Subcutaneous adipose tissue (tissue), 4 donors: Measurements from ENCODE around the gene NOS1AP. TPM values are rescaled to one million over a fixed set of nuclear protein-coding genes. Genes with fewer than 3 reads are reported as not detected.

Experiments
- total RNA-seq, 4 donors: library from RNA; depleted of rRNA; stranded (reverse); fragments of >200 nt; gene quantifications; one replicate each; pipeline ENCODE4 v1.1.0, GENCODE V29; 2016
- TF ChIP-seq, protein P1 (sequence below): fragments of 450-650 bp; IDR thresholded peaks from one replicate; pipeline ENCODE4 v1.5.1; 2016; ENCODE audit warnings: low read depth, mild to moderate bottlenecking, control low read depth, antibody characterized with exemption, moderate library complexity

The NOS1AP gene
- total RNA-seq, 4 donors from 2014 or later = 0.51 to 5.1 (median 0.96) TPM

DNA sequence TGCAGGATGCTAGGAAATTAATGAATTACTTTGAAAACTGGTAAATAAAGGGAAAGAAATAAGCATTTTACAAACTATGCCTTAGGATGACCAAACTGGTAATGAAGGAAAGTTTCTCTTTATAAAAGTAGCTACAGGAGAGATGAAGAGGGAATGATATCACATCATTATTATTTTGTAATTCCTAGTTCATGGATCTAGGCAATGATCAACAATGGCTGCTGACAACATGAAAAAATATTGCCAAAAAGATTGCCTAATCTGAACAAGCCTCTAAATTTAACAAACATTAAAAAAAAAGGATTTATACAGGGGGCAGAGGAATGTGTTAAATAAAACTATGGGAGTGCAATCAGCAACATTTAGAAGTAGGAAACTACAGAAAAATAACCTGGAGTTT, 38.9 kb downstream of the NOS1AP start:
- TF ChIP-seq, protein P1, sequence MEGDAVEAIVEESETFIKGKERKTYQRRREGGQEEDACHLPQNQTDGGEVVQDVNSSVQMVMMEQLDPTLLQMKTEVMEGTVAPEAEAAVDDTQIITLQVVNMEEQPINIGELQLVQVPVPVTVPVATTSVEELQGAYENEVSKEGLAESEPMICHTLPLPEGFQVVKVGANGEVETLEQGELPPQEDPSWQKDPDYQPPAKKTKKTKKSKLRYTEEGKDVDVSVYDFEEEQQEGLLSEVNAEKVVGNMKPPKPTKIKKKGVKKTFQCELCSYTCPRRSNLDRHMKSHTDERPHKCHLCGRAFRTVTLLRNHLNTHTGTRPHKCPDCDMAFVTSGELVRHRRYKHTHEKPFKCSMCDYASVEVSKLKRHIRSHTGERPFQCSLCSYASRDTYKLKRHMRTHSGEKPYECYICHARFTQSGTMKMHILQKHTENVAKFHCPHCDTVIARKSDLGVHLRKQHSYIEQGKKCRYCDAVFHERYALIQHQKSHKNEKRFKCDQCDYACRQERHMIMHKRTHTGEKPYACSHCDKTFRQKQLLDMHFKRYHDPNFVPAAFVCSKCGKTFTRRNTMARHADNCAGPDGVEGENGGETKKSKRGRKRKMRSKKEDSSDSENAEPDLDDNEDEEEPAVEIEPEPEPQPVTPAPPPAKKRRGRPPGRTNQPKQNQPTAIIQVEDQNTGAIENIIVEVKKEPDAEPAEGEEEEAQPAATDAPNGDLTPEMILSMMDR = no peak

DNA sequence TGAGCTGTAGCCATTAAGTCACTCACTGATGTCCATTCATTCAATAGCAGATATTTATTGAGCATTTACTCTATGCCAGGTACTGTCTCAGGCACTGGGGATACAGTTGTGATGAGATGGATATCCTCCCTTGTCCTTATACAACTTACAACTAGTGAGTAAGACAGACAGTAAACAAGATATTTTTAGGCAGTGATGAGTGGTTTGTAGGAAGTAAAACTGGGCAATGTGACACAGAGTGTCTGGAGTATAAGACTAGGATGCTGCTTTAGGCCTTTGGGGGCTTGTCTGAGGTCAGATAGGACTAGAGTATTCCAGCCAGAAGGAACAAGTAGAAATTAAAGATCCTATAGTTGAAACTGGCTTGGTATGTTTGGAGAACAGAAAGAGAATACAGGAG, 41.4 kb downstream of the NOS1AP start:
- TF ChIP-seq, protein P1 = no peak

DNA sequence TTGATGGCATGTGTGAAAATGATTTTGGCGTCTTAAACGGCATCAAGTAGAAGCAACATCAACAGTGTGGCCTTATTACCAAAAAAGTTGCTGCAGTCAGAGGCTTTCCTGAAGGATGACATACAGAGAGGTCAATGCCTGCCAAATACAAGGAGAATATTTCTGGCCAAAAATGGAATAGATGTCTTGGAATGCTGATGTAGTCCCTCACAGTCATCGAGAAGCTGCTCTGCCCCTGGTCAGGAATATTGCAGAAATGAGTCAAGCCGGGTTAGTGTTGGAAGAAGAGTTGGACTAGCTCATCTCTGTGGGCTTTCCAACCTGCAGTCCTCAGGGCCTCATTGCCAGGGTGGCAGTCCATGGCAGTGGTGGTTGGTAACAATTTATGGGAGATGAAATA, 42.1 kb downstream of the NOS1AP start:
- TF ChIP-seq, protein P1 = no peak

DNA sequence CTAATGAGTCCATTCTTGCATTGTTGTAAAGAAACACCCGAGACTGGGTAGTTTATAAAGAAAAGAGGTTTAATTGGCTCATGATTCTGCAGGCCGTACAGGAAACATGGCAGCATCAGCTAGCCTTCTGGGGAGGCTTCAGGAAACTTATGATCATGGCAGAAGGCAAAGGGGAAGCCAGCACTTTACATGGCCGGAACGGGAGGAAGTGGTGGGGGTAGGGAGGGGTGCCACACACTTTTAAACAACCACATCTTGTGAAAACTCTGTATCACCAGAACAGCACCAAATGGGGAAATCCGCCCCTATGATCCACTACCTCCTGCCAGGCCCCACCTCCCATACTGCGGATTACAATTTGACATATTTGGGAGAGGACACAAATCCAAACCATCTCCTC, 43.9 kb downstream of the NOS1AP start:
- TF ChIP-seq, protein P1 = no peak

DNA sequence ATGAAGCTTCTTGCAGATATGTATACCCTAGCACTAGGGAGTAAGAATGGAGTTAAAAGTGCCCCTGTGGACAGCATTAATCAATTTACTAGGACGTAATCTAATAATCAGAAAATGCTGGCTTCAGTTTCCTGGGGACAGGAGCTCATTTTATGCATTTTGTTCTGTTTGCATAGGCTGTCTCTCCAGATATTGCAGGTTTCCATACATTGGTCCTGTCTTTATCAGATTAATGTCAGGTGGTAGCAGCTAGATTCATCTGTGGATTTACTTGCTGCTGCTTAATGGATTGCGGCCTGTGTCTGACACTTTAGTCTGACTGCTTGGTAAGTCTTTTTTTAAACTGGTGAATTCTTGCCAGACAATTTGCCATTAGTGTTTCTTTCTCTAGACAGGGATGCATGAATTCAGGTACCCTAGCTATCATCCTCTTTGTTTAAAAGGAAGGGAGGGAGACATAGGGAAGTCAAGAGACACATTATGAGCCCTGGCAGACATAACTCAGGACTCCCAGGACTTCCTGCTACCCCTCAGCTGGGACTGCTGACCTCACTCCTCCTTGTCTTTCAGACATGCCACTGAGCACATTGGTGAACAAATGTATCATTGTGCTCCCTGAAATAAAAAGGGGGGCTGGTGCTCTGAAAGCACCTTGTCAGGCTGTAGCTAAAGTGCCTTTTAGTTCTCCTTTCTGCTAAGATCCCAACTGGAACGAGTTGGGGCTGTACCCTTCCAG, 47.7 kb downstream of the NOS1AP start:
- TF ChIP-seq, protein P1 = no peak

DNA sequence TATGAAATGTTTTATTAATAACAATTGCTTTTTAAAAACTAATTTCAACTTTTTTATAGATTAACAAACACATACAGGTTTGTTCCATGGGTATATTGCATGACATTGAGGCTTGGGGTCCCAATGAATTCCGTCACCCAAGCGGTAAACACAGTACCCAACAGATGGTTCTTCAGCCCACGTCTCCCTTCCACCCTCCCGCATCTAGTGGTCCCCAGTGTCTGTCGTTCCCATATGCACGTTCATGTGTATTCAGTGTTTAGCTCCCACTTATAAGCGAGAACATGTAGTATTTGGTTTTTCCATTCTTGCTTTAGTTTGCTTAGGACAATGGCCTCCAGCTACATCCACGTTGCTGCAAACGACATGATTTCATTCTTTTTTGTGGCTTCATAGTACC, 48.6 kb downstream of the NOS1AP start:
- TF ChIP-seq, protein P1 = no peak

DNA sequence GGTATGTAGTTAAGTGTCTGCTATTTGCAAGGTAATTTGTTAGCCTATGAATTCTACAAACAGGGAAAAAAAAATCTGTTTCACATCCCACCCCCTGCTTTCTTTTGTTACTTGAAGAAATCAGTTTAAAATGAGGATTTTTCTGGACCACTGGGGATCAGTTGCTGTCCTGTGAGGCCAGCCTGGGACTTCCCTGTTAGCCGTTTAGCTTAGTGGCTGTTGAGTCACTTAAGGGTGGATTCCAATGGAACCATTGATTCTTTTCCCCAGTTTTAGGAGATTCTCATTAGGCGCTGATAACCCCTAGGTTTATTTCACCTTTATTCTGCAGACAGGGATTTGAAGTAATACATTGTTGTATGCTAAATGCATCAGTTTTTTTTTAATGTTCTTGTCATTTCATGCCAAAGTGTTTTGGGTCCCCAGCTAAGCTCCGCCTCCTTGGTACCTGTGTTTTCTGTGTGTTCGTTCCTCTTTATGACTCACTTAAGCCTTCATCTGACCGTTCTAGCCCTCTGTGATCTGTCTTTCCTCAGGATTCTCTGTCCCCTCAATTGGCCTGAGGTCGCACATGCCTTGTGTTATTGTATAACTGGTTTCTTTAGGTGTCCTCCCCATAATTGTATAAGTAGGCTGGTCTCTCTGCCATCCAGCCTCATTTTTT, 59.3 kb downstream of the NOS1AP start:
- TF ChIP-seq, protein P1 = no peak
